Hepatocyte (in vitro differentiated cells): Measurements from ENCODE around the gene ISCU.

Experiments used
- CTCF ChIP-seq: fragments of 200-600 bp; sonication (generic); IDR thresholded peaks from 2 replicates; pipeline ENCODE4 v1.5.1; 2016; ENCODE audit warnings: antibody characterized with exemption, mild to moderate bottlenecking; ENCODE audit not compliant: poor library complexity
- EZH2 ChIP-seq: fragments of 200-600 bp; sonication (generic); IDR thresholded peaks from 2 replicates; pipeline ENCODE4 v1.6.1; 2016; ENCODE audit warnings: antibody characterized with exemption, mild to moderate bottlenecking, borderline replicate concordance

- TF ChIP-seq CTCF (no peak), EZH2 (no peak)
Measured at GRCh38 chr12:108578813-108579212, 16.4 kb downstream of the ISCU start.
